ENCODE measurements around the gene SAMD11.
A peak's percentile ranks its signal among the peaks of the same experiment; 100 is the strongest.

Gene SAMD11

DNA sequence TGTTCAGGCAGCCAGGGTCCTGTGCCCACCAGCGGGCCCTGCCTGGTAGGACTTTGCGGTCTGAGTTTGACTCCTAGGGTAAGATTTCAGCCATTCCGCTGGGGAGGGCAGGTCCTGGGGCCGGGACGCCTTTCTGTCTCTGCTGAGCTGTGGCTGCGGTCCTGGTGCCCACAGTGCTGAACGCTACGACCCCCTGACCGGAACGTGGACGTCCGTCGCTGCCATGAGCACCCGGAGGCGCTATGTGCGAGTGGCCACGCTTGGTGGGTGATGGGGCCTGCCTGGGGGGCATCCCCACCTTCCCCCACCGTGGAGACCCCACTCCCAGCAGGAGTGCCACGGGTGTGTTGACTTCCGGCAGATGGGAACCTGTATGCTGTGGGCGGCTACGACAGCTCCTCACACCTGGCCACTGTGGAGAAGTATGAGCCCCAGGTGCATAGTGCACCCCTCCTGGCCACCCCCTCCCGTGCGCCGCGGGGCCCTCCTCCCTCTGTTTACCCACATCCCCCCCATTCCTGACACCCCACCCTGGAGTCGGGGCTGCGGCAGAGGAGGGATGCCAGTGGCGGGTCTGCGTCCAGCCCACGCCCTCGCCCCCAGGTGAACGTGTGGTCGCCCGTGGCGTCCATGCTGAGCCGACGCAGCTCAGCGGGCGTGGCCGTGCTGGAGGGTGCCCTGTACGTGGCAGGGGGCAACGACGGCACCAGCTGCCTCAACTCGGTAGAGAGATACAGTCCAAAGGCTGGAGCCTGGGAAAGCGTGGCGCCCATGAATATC lies 40.2 kb downstream of the SAMD11 start:
- TF ChIP-seq, protein P1, sequence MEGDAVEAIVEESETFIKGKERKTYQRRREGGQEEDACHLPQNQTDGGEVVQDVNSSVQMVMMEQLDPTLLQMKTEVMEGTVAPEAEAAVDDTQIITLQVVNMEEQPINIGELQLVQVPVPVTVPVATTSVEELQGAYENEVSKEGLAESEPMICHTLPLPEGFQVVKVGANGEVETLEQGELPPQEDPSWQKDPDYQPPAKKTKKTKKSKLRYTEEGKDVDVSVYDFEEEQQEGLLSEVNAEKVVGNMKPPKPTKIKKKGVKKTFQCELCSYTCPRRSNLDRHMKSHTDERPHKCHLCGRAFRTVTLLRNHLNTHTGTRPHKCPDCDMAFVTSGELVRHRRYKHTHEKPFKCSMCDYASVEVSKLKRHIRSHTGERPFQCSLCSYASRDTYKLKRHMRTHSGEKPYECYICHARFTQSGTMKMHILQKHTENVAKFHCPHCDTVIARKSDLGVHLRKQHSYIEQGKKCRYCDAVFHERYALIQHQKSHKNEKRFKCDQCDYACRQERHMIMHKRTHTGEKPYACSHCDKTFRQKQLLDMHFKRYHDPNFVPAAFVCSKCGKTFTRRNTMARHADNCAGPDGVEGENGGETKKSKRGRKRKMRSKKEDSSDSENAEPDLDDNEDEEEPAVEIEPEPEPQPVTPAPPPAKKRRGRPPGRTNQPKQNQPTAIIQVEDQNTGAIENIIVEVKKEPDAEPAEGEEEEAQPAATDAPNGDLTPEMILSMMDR (IDR thresholded peaks at IDR 0.05; ENCODE audit: extremely low read depth, missing control alignments): no peak
- DNase-seq (ENCODE audit: low spot score): no peak

DNA sequence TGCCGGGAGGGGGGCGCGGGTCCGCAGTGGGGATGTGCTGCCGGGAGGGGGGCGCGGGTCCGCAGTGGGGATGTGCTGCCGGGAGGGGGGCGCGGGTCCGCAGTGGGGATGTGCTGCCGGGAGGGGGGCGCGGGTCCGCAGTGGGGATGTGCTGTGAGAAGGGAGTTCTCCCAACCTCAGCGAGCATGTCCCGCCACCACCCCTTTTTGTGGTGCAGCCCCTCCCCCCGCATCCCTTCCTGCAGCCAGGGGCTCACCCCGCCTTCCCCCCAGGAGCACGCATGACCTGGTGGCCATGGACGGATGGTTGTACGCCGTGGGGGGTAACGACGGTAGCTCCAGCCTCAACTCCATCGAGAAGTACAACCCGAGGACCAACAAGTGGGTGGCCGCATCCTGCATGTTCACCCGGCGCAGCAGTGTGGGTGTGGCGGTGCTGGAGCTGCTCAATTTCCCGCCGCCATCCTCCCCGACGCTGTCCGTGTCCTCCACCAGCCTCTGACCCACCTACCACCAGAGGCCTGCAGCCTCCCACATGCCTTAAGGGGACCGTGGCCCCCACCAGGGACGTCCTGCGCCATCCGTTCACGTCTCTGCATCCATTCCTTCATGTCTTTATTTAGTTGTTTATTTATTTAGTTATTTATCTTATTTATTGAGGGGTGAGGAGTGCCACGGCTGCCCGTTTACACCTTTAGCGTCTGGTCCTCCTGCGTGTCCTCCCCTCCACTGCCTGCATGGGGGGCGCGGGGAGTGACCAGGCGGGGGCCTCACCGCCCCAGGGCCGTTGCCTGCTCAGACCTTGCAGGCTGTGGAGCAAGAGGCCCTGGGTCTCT lies 41.2 kb downstream of the SAMD11 start:
- no peak for DNase-seq (ENCODE audit: low spot score)
- TF ChIP-seq, protein P1 (IDR thresholded peaks at IDR 0.05; ENCODE audit: extremely low read depth, missing control alignments): no peak

DNA sequence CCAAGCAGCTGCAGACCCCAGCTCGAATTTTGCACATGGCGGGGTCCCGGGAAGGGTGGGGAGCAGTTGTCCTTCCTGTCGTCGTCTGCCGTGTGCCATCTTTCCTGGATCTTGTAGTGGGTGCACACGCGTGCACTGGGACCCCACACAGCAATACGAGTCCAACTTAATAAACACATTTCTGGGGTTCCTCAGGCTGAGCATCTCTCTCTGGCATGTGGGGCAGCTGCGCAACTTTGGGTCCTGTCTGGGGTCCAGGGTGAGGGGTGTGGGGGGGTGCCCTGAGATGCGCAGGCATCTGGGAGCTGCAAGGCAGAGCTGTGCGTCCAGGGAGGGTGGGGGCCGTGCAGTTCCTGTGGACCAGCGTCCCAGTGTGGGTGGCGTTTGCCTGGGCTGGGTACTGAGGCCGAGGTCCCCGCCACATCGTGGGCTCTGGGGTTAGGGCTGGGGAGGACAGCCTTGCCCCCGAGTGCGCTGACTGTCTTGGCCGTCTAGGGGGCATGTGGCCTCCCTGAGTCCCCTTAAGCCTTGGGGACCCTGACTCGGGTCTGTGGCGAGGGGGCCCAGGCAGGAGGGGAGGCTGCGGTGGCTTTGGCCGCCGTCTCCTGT lies 41.9 kb downstream of the SAMD11 start:
- TF ChIP-seq, protein P1 (IDR thresholded peaks at IDR 0.05; ENCODE audit: extremely low read depth, missing control alignments): no peak
- DNase-seq (ENCODE audit: low spot score): no peak

DNA sequence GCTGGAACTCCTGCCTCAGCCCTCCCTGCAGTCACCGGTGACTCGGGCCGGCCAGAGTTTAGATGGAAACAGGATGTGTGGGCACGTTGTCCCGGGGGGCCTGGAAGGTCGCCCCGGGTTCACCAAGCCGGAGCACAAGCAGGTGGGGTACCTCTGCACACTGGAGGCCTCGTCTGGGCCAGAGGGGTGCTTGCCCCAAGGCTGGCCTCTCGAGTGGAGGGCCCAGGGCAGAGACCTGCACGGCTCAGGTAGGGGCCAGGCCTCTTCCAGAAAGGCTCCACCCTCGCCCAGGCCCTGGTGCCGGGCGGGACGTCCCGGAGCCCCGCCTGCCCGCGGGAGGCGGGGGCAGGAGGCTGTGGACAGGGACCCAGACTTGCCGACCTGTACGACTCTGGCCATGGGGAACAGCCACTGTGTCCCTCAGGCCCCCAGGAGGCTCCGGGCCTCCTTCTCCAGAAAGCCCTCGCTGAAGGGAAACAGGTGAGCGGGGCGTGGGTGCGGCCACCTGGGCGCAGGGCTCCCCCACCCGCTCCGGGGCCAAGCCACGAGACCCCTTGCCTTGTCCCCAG lies 42.5 kb downstream of the SAMD11 start, which contains the start of gene PLEKHN1:
Gene PLEKHN1 (plus strand): TSS at position 348 of the 569 bp plus-strand sequence. CDS start 50 bp downstream, at position 398.
- TF ChIP-seq, protein P1 (IDR thresholded peaks at IDR 0.05; ENCODE audit: extremely low read depth, missing control alignments): no peak
- peak; percentile 84 for DNase-seq (ENCODE audit: low spot score)

DNA sequence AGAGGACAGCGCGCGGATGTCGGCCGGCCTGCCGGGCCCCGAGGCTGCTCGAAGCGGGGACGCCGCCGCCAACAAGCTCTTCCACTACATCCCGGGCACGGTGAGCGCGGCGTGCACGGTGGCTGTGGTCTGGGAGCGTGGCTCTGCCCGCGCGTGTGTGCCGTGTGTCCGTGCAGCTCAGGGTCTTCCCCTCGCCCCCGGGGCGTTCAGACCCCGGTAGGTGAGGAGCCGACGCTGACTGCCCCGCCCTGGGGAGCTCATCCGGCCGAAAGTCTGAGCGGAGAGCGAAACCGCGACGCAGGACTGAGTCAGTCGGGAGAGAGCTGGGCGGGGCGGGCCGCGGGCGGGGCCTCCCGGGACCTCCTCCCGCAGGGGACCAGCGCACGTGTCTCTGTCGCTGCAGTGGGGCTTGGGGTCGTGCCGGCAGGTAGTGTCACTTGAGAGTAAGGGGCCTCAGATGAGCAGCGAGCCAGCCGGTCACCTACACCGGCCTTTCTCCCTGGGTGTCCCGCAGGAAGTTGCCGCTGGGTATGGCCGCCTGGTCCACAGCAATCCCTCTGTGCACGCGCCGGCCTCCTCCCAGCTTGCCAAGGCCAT lies 43.1 kb downstream of the SAMD11 start:
- DNase-seq (ENCODE audit: low spot score): peak; percentile 94
- TF ChIP-seq, protein P1 (IDR thresholded peaks at IDR 0.05; ENCODE audit: extremely low read depth, missing control alignments): no peak

DNA sequence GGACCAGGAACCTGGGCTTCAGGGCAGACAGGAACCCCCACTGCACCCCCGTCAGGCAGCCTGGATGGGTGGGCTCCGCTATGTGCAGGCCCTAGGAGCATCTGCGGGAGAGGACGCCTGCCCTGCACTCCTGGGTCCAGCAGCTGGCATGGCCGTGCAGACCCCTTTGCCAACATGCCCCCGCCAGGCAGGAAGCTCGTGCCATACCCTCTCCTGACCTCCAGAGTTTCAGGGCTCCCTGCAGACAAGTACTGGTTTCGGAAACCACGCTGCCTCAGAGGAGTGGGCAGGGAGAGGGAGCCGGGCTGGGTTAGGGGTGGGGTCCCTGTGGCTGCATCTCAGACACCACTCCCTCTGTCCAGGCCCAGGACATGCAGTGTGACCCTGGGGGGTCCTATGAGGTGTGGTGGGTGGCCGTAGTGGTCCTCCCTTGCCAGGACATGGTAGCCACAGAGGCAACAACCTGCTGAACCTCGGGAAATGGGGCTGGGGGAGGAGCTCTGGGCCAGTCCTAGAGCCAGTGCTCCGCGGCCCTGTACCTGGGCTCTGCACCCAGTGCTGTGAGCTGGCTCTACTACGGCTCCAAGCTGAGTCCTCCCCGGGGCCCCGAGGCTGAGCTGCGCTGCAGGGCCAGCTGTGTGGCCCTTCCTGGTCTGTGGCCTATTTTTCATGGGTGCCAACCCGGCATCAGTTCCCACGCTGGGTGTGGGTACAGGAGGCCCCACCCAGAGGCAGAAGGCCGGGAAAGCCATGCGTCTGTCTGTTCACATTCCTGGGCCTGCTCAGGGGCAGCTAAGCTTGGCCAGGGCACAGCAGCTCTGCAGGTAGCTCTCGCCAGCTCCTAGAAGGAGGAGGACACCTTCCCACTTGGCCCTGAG lies 44.0 kb downstream of the SAMD11 start:
- TF ChIP-seq, protein P1 (IDR thresholded peaks at IDR 0.05; ENCODE audit: extremely low read depth, missing control alignments): no peak
- no peak for DNase-seq (ENCODE audit: low spot score)

All from GM20000 (cell line).